ENCODE results near the gene GAB2. TPM values are rescaled to one million over a fixed set of nuclear protein-coding genes. Genes with fewer than 3 reads are reported as not detected.
A peak's percentile ranks its signal among the peaks of the same experiment; 100 is the strongest.

Gene GAB2
- total and polyA plus RNA-seq, 2 of the 13 experiments (the other 11 are each of a cell fraction or from before 2014, with no cell fraction given), result 4.1 to 8.6 TPM

DNA sequence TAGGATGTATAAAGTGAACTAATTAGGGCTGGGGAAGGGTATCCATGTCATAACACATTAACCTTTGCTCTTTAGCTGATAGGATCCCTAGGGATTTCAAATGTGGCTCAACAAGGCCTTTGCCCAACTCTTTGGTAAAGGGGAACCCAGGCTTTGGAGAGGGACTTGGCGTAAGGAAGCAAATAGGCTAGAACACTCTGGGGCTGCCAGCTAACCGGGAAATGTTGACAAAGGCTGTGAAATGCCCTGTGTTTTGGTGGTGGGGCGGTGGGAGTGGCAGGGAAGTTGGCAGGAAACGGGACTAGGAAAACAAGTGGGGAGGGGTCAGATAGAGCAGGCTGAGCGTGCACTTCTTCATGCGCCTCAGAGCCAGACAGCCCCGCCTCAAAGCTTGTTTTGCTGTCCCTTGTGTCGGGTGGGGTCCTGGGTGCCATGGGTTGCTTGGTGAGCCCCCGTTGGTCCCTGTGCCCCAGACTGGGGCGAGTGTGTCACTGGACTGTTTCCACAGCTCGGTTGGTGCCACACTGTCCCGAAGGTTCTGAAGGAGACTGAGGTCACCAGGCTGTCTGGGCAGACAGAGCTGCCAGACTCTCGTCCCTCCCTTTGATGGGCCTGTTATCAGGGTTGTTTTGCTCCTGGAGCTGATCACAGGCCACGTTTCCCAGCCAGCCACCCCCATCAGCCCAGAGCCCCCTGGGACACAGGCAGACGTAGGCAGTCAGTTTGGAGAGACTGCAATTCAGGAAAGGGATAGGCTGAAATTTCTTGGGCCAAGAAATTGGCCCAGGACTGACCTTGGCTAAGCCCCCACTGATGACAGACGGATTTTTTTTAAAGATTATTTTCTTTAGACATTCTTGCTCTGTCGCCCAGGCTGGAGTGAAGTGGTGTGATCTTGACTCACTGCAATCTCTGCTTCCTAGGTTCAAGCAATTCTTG lies 248.8 kb downstream of the GAB2 start (continued):
- TF ChIP-seq ZFP91 (CRISPR knock-in tag; IDR thresholded peaks at IDR 0.05; ENCODE audit: borderline replicate concordance), result peak; percentile 37; the same call in 1 of the 2 replicates
- no peak for TF ChIP-seq TMF1 (CRISPR knock-in tag; IDR thresholded peaks at IDR 0.05; ENCODE audit: low read depth)
- peak; percentile 60 for TF ChIP-seq ZNF687 (CRISPR knock-in tag; IDR thresholded peaks at IDR 0.05)
- no peak for TF ChIP-seq ARID2 (CRISPR knock-in tag; IDR thresholded peaks at IDR 0.05; ENCODE audit: borderline replicate concordance)
